ENCODE data around the gene EIF5.

- TF ChIP-seq CTCF (IDR thresholded peaks at IDR 0.05; ENCODE audit: low read depth, low read length), result peak; percentile 28
- no peak for TF ChIP-seq POLR2A (IDR thresholded peaks at IDR 0.05; ENCODE audit: extremely low read depth, insufficient read length)
- TF ChIP-seq MAX (IDR thresholded peaks at IDR 0.05; ENCODE audit: low read depth, low read length), result peak; percentile 63; the same call in 1 of the 2 replicates
Measured at GRCh38 chr14:103296987-103297386, 37.0 kb upstream of the EIF5 start.
